Activated CD4-positive, alpha-beta T cell treated with anti-CD3 and anti-CD28 coated beads, Interleukin-10, Interleukin-2, amounts not matched to agents 100 ng/mL and 50 ng/mL, durations not matched to agents 16 hours and 8 hours (primary cell): Measurements from ENCODE around the gene RRAD.

Experiments
- DNase-seq: peaks from one replicate; pipeline ENCODE4 v3.0.0-alpha.2; 2020

RRAD gene

DNA sequence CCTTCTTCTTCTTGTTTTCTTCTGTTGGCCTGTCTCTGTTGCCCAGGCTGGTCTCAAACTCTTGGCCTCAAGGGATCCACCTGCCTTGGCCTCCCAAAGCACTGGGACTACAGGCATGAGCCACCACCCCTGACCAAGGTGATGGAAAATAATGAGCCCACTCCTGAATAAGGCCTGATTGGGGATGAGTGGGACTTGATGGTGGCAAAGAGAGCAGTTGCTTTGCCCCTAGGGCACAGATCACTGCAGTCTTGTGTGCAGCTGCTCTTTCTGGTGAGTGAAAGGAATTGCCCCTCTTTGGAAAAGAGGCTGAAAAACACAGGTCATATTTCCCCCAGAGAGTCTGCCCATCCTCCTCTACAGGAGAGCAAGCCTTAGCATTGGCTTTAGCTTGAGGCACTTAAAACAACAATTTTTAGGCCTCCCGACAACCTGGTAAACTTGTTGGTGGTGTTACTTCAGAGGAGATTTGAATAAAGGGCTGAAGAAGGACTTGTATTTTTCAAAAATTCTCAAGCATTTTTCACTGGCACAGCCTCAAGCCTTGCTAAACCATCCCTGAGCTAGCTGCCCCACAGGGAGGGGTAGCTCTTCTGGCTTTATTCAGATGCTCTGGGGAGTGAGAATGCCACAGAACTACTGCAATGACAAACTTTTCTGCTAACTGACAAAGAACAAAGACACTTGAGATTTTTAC lies 51.1 kb downstream of the RRAD start:
- DNase-seq: peak; percentile 80

DNA sequence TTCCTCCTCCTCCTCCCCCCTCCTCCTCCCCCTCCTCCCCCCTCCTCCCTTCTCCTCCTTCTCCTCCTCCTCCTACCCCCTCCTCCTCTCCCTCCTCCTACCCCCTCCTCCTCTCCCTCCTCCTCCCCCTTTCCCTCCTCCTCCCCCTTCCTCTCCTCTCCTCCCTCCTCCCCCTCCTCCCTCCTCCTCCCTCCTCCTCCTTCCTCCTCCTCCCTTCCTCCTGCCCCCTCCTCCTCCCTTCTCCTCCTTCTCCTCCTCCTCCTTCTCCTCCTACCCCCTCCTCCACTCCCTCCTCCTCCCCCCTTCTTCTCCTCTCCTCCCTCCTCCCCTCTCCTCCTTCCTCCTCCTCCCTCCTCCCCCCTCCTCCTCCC lies 51.7 kb downstream of the RRAD start:
- no peak for DNase-seq

DNA sequence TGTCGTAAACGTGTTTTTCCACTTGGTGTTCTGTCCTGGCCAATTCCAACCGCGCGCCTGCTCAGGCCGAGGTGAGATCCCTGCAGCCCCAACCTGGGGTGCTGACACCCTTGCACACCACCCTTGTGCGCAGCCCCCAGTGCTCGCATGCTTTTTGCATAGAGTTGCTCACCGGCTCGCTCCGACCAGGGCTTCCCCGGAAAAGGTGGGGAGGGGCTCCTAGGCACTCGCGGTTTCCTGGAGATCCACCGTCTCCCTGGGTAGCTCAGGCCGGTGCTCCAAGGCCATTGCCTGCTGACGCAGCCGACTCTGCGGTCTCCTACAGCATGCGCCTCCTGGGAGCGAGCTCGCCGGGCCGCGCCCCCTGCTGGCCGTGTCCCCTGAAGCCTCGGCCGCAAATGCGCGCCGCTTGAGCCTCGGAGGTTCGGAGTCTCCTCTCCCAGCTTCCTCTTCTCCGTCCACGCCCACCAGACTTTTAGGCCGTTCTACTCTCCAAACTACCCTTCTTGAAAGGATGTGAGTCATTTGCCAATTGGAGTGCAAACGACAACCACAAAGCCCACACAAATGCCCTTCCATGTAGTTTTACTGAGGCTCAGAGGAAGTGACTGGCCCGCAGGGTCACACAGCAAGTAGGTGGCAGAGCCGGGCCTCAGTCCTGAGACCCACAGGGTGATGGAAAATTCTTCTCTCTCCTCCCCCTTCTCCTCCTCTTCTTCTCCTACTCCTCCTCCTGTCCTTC lies 52.2 kb downstream of the RRAD start:
- DNase-seq: peak; percentile 99

DNA sequence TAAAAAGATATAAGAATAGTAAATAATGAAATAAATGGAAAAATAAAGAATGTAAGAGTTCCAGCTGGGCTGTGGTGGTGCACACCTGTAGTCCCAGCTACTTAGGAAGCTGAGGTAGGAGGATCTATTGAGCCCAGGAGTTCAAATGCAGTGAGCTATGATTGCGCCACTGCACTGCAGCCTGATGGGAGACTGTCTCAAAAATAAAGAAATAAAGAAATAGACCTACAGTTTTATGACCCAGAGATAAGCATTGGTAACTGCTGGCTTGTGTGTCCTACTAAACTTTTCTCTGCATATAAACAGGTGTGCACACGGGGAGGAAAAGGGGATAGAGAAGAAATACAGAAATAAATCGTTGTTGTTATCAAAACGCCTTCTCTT lies 52.8 kb downstream of the RRAD start:
- DNase-seq: no peak

DNA sequence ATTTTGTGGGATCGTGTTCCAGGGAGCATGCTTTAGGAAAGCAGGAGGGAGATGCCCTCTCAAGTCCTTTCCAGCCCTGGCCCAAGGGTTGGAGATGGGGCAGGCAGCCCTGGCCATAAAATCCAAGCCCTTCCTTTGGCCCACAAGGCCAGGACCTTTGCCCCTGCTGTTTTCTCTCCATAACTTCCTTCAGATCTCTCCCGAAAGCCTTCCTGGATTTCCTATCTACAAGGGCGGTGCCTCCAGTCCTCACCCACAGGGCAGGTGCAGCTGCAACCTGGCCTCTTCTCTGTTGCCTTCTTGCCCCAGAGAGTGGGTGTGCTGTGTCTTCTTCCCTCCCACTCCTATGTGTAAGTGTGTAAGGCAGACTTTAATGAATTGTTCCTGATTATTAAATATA lies 53.5 kb downstream of the RRAD start:
- no peak for DNase-seq
